ENCODE data around the gene SLC25A31. TPM values are rescaled to one million over a fixed set of nuclear protein-coding genes. Genes with fewer than 3 reads are reported as not detected.

SLC25A31 gene
- total RNA-seq, result not detected

GRCh38 chr4:127730142-127730913 is at the start of gene SLC25A31:
SLC25A31 (plus strand) TSS chr4:127730400; CDS start chr4:127730546, 146 bp downstream.

GRCh38 chr4:127782275-127783025 is 52.2 kb downstream of the SLC25A31 start, which contains the start of gene HSPA4L:
HSPA4L (plus strand) TSS chr4:127782322; CDS start chr4:127782551, 229 bp downstream.

Other genes starting within 250 kb of the SLC25A31 start
- 53.5 TPM for gene INTU, start 97.4 kb upstream of the SLC25A31 start, total RNA-seq
- gene HSPA4L, start 51.9 kb downstream of the SLC25A31 start, total RNA-seq, result 15.7 TPM
- 15.3 TPM for gene PLK4, start 150.5 kb downstream of the SLC25A31 start, total RNA-seq
- gene MFSD8, start 234.8 kb downstream of the SLC25A31 start, total RNA-seq, result 80.1 TPM
- 18.8 TPM for gene ABHD18, start 235.0 kb downstream of the SLC25A31 start, total RNA-seq